Peyer's patch (tissue), 4 donors: ENCODE measurements around the gene KLHL33. TPM values are rescaled to one million over a fixed set of nuclear protein-coding genes. Genes with fewer than 3 reads are reported as not detected.

ENCODE experiments used
- DNase-seq, 3 donors: peaks; one replicate each; pipeline ENCODE4 v3.0.0-alpha.2; 2017 to 2019
- H3K27ac ChIP-seq, 4 donors: fragments of 200-600 bp; sonication (generic); one replicate each; pipeline ENCODE4 v1.5.1; 2016 to 2019
- H3K27me3 ChIP-seq, 2 donors: fragments of 200-600 bp; sonication (generic); one replicate each; pipeline ENCODE4 v1.5.1; 2019
- H3K36me3 ChIP-seq, 3 donors: fragments of 200-600 bp; sonication (generic); one replicate each; pipeline ENCODE4 v1.5.1; 2016 to 2019
- H3K4me1 ChIP-seq, 4 donors: fragments of 200-600 bp; sonication (generic); one replicate each; pipeline ENCODE4 v1.5.1; 2016 to 2019
- H3K4me3 ChIP-seq, 4 donors: fragments of 200-600 bp; sonication (generic); 1 replicate in 3 of 4; 2 replicates in 1 of 4; pipeline ENCODE4 v1.5.1; 2016 to 2019; ENCODE audit warnings: mild to moderate bottlenecking in 1 of 4
- H3K9me3 ChIP-seq, 4 donors: fragments of 200-600 bp; sonication (generic); one replicate each; pipeline ENCODE4 v1.5.1; 2016 to 2019; ENCODE audit warnings: mild to moderate bottlenecking in 1 of 4
- CTCF ChIP-seq, 6 experiments: fragments of 450-650 bp in 4 of 6; fragments of 200-600 bp in 2 of 6; sonication (generic) in 1 of 6; IDR thresholded peaks; one replicate each; pipeline ENCODE4 v1.5.1; 2017 to 2019; ENCODE audit warnings: antibody characterized with exemption in 6 of 6, mild to moderate bottlenecking in 3 of 6, moderate library complexity in 1 of 6
- POLR2A ChIP-seq, 2 donors: fragments of 450-650 bp; IDR thresholded peaks; one replicate each; pipeline ENCODE4 v1.5.1; 2017; ENCODE audit warnings: antibody characterized with exemption in 2 of 2, mild to moderate bottlenecking in 2 of 2, moderate library complexity in 2 of 2
- total RNA-seq, 4 donors: library from RNA; depleted of rRNA; stranded (reverse); fragments of >200 nt; gene quantifications; one replicate each; pipeline ENCODE4 v1.1.0, GENCODE V29; 2016

KLHL33 gene
- total RNA-seq, 4 donors from 2014 or later = 0.13 TPM; not detected in 3

GRCh38 chr14:20416223-20416622 is 19.7 kb downstream of the KLHL33 start:
- Histone ChIP-seq H3K36me3 (no peaks in the 10 kb centered on the region), H3K4me1 (peaks cover 0 to 52% (median 8%) of the 10 kb centered on the region in 4 donors), H3K27me3 (no peaks in the 10 kb centered on the region), H3K27ac (peak overlapping the region; percentile 43 to 86 (median 72)), H3K4me3 (peak overlapping the region in 1 of 4 donors; percentile 1), H3K9me3 (no peaks in the 10 kb centered on the region)
- TF ChIP-seq POLR2A (IDR thresholded peaks at IDR 0.05) (no peak), CTCF (IDR thresholded peaks at IDR 0.05) (no peak)
- DNase-seq = peak in 1 of 3 donors; percentile 71

- Histone ChIP-seq H3K27me3 (no peaks in the 10 kb centered on the region), H3K27ac (peak overlapping the region; percentile 43 to 86 (median 72)), H3K9me3 (no peaks in the 10 kb centered on the region), H3K4me1 (peaks cover 0 to 52% (median 8%) of the 10 kb centered on the region in 4 donors), H3K4me3 (peak overlapping the region in 1 of 4 donors; percentile 1), H3K36me3 (no peaks in the 10 kb centered on the region)
- peak; percentile 34 to 69 (median 66) for TF ChIP-seq CTCF (IDR thresholded peaks at IDR 0.05)
- no peak for TF ChIP-seq POLR2A (IDR thresholded peaks at IDR 0.05)
- peak in 2 of 3 donors; percentile 41 to 62 for DNase-seq
Observed at GRCh38 chr14:20415782-20416206, 20.2 kb downstream of the KLHL33 start.

GRCh38 chr14:20413744-20414082 is 22.3 kb downstream of the KLHL33 start:
- Histone ChIP-seq H3K27ac (peak overlapping the region; percentile 94 to 98 (median 96)), H3K9me3 (no peaks in the 10 kb centered on the region), H3K4me3 (peak overlapping the region; percentile 74 to 91 (median 84)), H3K27me3 (no peaks in the 10 kb centered on the region), H3K36me3 (no peaks in the 10 kb centered on the region), H3K4me1 (peaks cover 0 to 44% (median 8%) of the 10 kb centered on the region in 4 donors)
- DNase-seq = peak in 2 of 3 donors; percentile 54 to 58
- TF ChIP-seq CTCF (IDR thresholded peaks at IDR 0.05) = no peak
- TF ChIP-seq POLR2A (IDR thresholded peaks at IDR 0.05) = no peak

- TF ChIP-seq POLR2A (IDR thresholded peaks at IDR 0.05) (peak; percentile 94 to 95), CTCF (IDR thresholded peaks at IDR 0.05) (peak in 3 of 6 experiments; percentile 3 to 24 (median 23))
- Histone ChIP-seq H3K4me3 (peak within 1 kb of the TSS; percentile 74 to 91 (median 84)), H3K27me3 (no peaks in the 10 kb centered on the region), H3K27ac (peak within 1 kb of the TSS; percentile 94 to 98 (median 96)), H3K9me3 (no peaks in the 10 kb centered on the region), H3K4me1 (peaks cover 0 to 42% (median 8%) of the 10 kb centered on the region in 4 donors), H3K36me3 (peaks cover 0 to 4% (median 0%) of the 10 kb centered on the region in 3 donors)
- peak; percentile 87 to 95 (median 95) for DNase-seq
Observed at GRCh38 chr14:20412876-20413743, 22.9 kb downstream of the KLHL33 start, which contains the start of gene TEP1. Gene TEP1 (minus strand): TSS chr14:20413501. CDS start chr14:20408439, 5,062 bp downstream.

- Histone ChIP-seq H3K4me1 (peaks cover 0 to 38% (median 8%) of the 10 kb centered on the region in 4 donors), H3K27me3 (no peaks in the 10 kb centered on the region), H3K36me3 (peaks cover 0 to 11% (median 0%) of the 10 kb centered on the region in 3 donors), H3K27ac (peak overlapping the region; percentile 94 to 98 (median 96)), H3K9me3 (no peaks in the 10 kb centered on the region), H3K4me3 (peak overlapping the region; percentile 74 to 91 (median 84))
- DNase-seq = no peak
- TF ChIP-seq POLR2A (IDR thresholded peaks at IDR 0.05) (no peak), CTCF (IDR thresholded peaks at IDR 0.05) (no peak)
Observed at GRCh38 chr14:20412411-20412810, 23.6 kb downstream of the KLHL33 start.
